Measurements from ENCODE around the gene DRAP1. TPM values are rescaled to one million over a fixed set of nuclear protein-coding genes. Genes with fewer than 3 reads are reported as not detected.

Gene DRAP1
- total RNA-seq, 2 donors from 2014 or later: 83.8 to 103 TPM

- Mint-ChIP-seq H3K27ac (no peak overlapping the region), H3K4me3 (no peak overlapping the region), H3K4me1 (peaks cover 17% of the 10 kb centered on the region), H3K36me3 (ENCODE audit: low read depth) (no peaks in the 10 kb centered on the region), H3K27me3 (ENCODE audit: insufficient read depth) (peaks cover 5% of the 10 kb centered on the region), H3K9me3 (no peaks in the 10 kb centered on the region)
- no peak for TF ChIP-seq CTCF (conservative IDR thresholded peaks at IDR 0.05)
- no peak for DNase-seq
- WGBS, 2 experiments (ENCODE audit: insufficient coverage in 1 of 2, insufficient read length in 1 of 2): 89 to 92% methylated on average over 8 of the region's 8 CpGs
- Histone ChIP-seq H3K9ac (ENCODE audit: extremely low read depth, low read length, poor library complexity, severe bottlenecking) (no peak overlapping the region), H3K4me1 (ENCODE audit: control insufficient read depth, insufficient read depth, low read length) (peaks cover 6% of the 10 kb centered on the region), H3K36me3 (ENCODE audit: control insufficient read depth, insufficient read depth, low read length) (no peaks in the 10 kb centered on the region), H3K27ac (ENCODE audit: low read depth, low read length) (no peak overlapping the region), H3K4me3 (ENCODE audit: low read length) (no peak overlapping the region), H3K9me3 (ENCODE audit: control insufficient read depth, low read length) (no peaks in the 10 kb centered on the region), H3K27me3 (ENCODE audit: control insufficient read depth, insufficient read depth, low read length, poor library complexity, severe bottlenecking) (no peaks in the 10 kb centered on the region)
Measured at GRCh38 chr11:65944767-65945166, 25.5 kb downstream of the DRAP1 start.

- peak within 1 kb of the TSS; percentile 44 for H3K4me3 Mint-ChIP-seq
- peak; percentile 88 for DNase-seq
- no peak within 1 kb of the TSS for H3K9ac ChIP-seq (ENCODE audit: extremely low read depth, low read length, poor library complexity, severe bottlenecking)
- peaks cover 17% of the 10 kb centered on the region for H3K4me1 Mint-ChIP-seq
- peaks cover 6% of the 10 kb centered on the region for H3K4me1 ChIP-seq (ENCODE audit: control insufficient read depth, insufficient read depth, low read length)
- no peaks in the 10 kb centered on the region for H3K36me3 ChIP-seq (ENCODE audit: control insufficient read depth, insufficient read depth, low read length)
- peaks cover 4% of the 10 kb centered on the region for H3K27me3 Mint-ChIP-seq (ENCODE audit: insufficient read depth)
- H3K27ac ChIP-seq (ENCODE audit: low read depth, low read length): peak within 1 kb of the TSS; percentile 3
- H3K27ac Mint-ChIP-seq: peak within 1 kb of the TSS; percentile 84
- no peaks in the 10 kb centered on the region for H3K9me3 ChIP-seq (ENCODE audit: control insufficient read depth, low read length)
- H3K36me3 Mint-ChIP-seq (ENCODE audit: low read depth): no peaks in the 10 kb centered on the region
- WGBS, 2 experiments (ENCODE audit: insufficient coverage in 1 of 2, insufficient read length in 1 of 2): 49 to 50% methylated on average over 8 to 13 of the region's 13 CpGs
- no peaks in the 10 kb centered on the region for H3K27me3 ChIP-seq (ENCODE audit: control insufficient read depth, insufficient read depth, low read length, poor library complexity, severe bottlenecking)
- no peak for TF ChIP-seq CTCF (conservative IDR thresholded peaks at IDR 0.05)
- no peaks in the 10 kb centered on the region for H3K9me3 Mint-ChIP-seq
- H3K4me3 ChIP-seq (ENCODE audit: low read length): no peak within 1 kb of the TSS
Measured at GRCh38 chr11:65945430-65945911, 26.2 kb downstream of the DRAP1 start, which contains the start of gene TSGA10IP. TSS of gene TSGA10IP (plus strand) at chr11:65945480. CDS start at chr11:65945676, 196 bp downstream.

GRCh38 chr11:65945941-65946558 lies 26.8 kb downstream of the DRAP1 start:
- H3K9me3 ChIP-seq (ENCODE audit: control insufficient read depth, low read length): no peaks in the 10 kb centered on the region
- peak; percentile 78 for DNase-seq
- no peak overlapping the region for H3K4me3 ChIP-seq (ENCODE audit: low read length)
- no peak for TF ChIP-seq CTCF (conservative IDR thresholded peaks at IDR 0.05)
- Mint-ChIP-seq H3K4me3 (peak overlapping the region; percentile 44), H3K9me3 (no peaks in the 10 kb centered on the region), H3K27me3 (ENCODE audit: insufficient read depth) (peaks cover 2% of the 10 kb centered on the region), H3K4me1 (peaks cover 17% of the 10 kb centered on the region), H3K27ac (peak overlapping the region; percentile 84), H3K36me3 (ENCODE audit: low read depth) (no peaks in the 10 kb centered on the region)
- no peaks in the 10 kb centered on the region for H3K36me3 ChIP-seq (ENCODE audit: control insufficient read depth, insufficient read depth, low read length)
- H3K4me1 ChIP-seq (ENCODE audit: control insufficient read depth, insufficient read depth, low read length): peaks cover 6% of the 10 kb centered on the region
- no peak overlapping the region for H3K9ac ChIP-seq (ENCODE audit: extremely low read depth, low read length, poor library complexity, severe bottlenecking)
- peak overlapping the region; percentile 3 for H3K27ac ChIP-seq (ENCODE audit: low read depth, low read length)
- WGBS, 2 experiments (ENCODE audit: insufficient coverage in 1 of 2, insufficient read length in 1 of 2): 79 to 82% methylated on average over 11 of the region's 11 CpGs
- no peaks in the 10 kb centered on the region for H3K27me3 ChIP-seq (ENCODE audit: control insufficient read depth, insufficient read depth, low read length, poor library complexity, severe bottlenecking)

All from endodermal cell (in vitro differentiated cells).